AG04449 (cell line): ENCODE data around the gene UBAC1.
"Not testable (repeated sequence)": the region's sequence is repeated elsewhere in the genome, so short reads cannot be mapped to it uniquely, and the experiment has no call there.

Experiments used
- CTCF ChIA-PET: fragments of 350-600 bp; formaldehyde crosslinking; extraction: SDS; loops from one replicate; lab custom pipeline; 2021; ENCODE audit warnings: antibody characterized with exemption; lab: Yijun Ruan, JAX
- POLR2A ChIA-PET: fragments of 400-600, 350-600 bp; formaldehyde crosslinking; extraction: SDS; loops from one replicate; lab custom pipeline; 2020; ENCODE audit warnings: antibody characterized with exemption, inconsistent platforms; lab: Yijun Ruan, JAX
- DNase-seq: peaks from one replicate; pipeline ENCODE4 v3.0.0-alpha.2; 2010; ENCODE audit warnings: low read depth, low spot score
- H3K4me3 ChIP-seq: 2 replicates; pipeline ENCODE4 v1.5.1; 2011; ENCODE audit warnings: low read depth, mild to moderate bottlenecking, control low read depth, low read length
- CTCF ChIP-seq: IDR thresholded peaks from one replicate; pipeline ENCODE4 v1.5.1; 2011; ENCODE audit warnings: mild to moderate bottlenecking, moderate library complexity, low read length, control low read depth, inconsistent platforms; ENCODE audit not compliant: insufficient read depth; ENCODE audit errors: missing control alignments

The UBAC1 gene

DNA sequence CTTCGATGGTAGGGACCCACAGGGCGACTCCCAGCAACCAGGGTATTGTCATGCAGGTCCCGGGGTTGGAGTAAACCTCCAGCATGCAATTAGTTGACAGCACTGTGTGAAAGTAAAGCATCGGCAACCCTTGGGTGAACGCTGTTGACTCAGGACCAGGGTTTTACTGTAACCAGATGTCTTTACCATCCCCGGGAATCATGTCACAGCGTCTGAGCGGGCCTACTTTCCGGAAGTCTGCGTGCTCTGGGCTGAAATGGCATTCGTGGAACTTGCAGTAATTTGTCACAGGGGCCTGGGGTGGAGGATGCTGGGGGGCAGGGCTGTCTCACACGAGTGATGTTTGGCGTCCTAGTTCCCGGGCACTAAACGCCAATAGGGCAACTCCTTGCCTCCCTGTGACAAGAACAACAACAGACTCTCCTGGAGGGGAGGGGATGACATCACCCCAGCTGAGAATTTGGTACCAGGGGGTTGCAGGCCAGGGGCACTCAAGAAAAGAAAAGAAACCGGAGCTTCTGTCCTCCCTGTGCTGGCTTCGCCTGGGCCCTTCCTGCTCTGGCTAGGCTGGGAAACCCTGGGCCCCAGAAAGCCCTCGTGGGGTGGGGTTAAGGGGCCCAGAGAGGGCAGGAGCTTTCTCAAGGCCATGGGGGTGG lies 10.1 kb upstream of the UBAC1 start:
- ChIA-PET CTCF (interaction anchor here (1.1 to 6.8 kb wide), 4 partner anchors 8 to 429 kb away, joined by 3 to 195 read pairs (median 22); no protein-coding TSS in a partner anchor), POLR2A (no interaction called here)
- no peak overlapping the region for H3K4me3 ChIP-seq
- DNase-seq: peak; percentile 37
- TF ChIP-seq CTCF: no peak

- no peak for DNase-seq
- ChIA-PET POLR2A (no interaction called here), CTCF (interaction anchor here (1.2 to 6.8 kb wide), 11 partner anchors 9 to 366 kb away, joined by 3 to 195 read pairs (median 23); partner anchors contain the start of genes TMEM250 and UBAC1)
Measured at GRCh38 chr9:135970128-135970815, 9.1 kb upstream of the UBAC1 start.

GRCh38 chr9:135969064-135969683 lies 8.0 kb upstream of the UBAC1 start:
- H3K4me3 ChIP-seq: no peak overlapping the region
- no peak for DNase-seq
- ChIA-PET CTCF (interaction anchor here (0.8 to 6.8 kb wide), 19 partner anchors 9 to 365 kb away, joined by 3 to 195 read pairs (median 8); partner anchors contain the start of genes NACC2, TMEM250 and UBAC1), POLR2A (no interaction called here)
- TF ChIP-seq CTCF: no peak

More at GRCh38 chr9:135970128-135970815, 9.1 kb upstream of the UBAC1 start:
- no peak for TF ChIP-seq CTCF
- H3K4me3 ChIP-seq: no peak overlapping the region

GRCh38 chr9:135968601-135969000 lies 7.4 kb upstream of the UBAC1 start:
- no peak for TF ChIP-seq CTCF

GRCh38 chr9:135968083-135968476 lies 6.9 kb upstream of the UBAC1 start:
- no peak for TF ChIP-seq CTCF
- no peak for DNase-seq
- ChIA-PET CTCF (interaction anchor here (0.8 to 6.8 kb wide), 29 partner anchors 8 to 365 kb away, joined by 3 to 195 read pairs (median 5); partner anchors contain the start of genes NACC2, TMEM250 and UBAC1), POLR2A (interaction anchor here (1.7 kb wide), 1 partner anchor 154 kb away, joined by 4 read pairs; no protein-coding TSS in a partner anchor)
- no peak overlapping the region for H3K4me3 ChIP-seq

More at GRCh38 chr9:135968601-135969000, 7.4 kb upstream of the UBAC1 start:
- ChIA-PET CTCF (interaction anchor here (0.8 to 6.8 kb wide), 31 partner anchors 8 to 360 kb away, joined by 3 to 195 read pairs (median 6); partner anchors contain the start of genes NACC2, TMEM250 and UBAC1), POLR2A (interaction anchor here (1.7 kb wide), 1 partner anchor 154 kb away, joined by 4 read pairs; no protein-coding TSS in a partner anchor)
- no peak for DNase-seq
- H3K4me3 ChIP-seq: no peak overlapping the region

DNA sequence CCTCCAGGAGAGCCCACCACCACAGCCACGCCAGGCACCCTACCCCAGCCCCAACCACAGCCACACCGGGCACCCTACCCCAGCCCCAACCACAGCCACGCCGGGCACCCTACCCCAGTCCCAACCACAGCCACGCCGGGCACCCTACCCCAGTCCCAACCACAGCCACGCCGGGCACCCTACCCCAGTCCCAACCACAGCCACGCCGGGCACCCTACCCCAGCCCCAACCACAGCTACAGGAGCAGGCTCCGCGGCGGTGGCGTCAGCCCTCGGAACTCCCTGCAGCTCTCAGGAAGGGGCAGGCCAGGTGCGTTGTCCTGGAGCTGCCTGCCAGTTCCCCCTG lies 5.7 kb upstream of the UBAC1 start:
- ChIA-PET CTCF (interaction anchor here (0.6 to 6.8 kb wide), 24 partner anchors 9 to 363 kb away, joined by 3 to 195 read pairs (median 6); partner anchors contain the start of genes NACC2 and TMEM250), POLR2A (interaction anchor here (1.7 kb wide), 1 partner anchor 155 kb away, joined by 4 read pairs; no protein-coding TSS in a partner anchor)
- H3K4me3 ChIP-seq, DNase-seq: not testable (repeated sequence)
